ENCODE results near the gene MYLK3. TPM values are rescaled to one million over a fixed set of nuclear protein-coding genes. Genes with fewer than 3 reads are reported as not detected.
"Not testable (repeated sequence)": the region's sequence is repeated elsewhere in the genome, so short reads cannot be mapped to it uniquely, and the experiment has no call there.

Gene MYLK3
- total and polyA plus RNA-seq, 4 donors, result 0.20 to 0.78 (median 0.58) TPM

DNA sequence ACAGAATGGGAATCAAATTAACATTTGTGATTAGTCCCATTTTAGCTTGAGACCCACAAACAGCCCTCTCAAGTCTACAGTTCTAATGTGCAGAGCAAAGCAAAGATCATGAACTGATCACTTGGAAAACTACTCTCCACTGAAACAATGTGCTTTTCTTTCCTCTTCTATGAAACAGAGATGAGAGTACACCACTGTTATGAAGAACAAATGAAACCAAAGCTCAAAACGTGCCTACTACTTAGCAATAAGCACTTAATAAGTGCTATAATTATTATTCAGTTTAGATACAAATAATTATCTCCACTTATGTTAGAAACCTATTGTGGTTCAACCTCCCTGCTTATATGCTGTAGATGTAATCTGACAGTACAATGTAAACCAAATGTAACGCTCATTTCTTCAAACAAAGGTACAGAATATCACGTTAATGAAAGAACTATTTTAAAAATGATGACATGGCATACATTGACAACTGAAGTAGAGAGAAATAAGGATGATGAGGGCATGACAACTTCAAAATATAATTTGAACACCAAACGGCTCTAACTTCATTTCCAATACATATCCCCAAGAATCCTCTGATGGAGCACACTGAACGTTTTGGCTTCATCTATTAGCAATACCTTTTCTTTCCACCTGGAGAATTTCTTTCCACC, 61.2 kb downstream of the MYLK3 start:
- H3K36me3 ChIP-seq (ENCODE audit: control insufficient read depth in 1 of 2, insufficient read depth in 2 of 2, low read length in 1 of 2), result no peaks in the 10 kb centered on the region
- no peak for DNase-seq
- H3K4me3 ChIP-seq (ENCODE audit: low read length in 2 of 2), result no peak overlapping the region
- H3K27me3 ChIP-seq (ENCODE audit: control insufficient read depth in 1 of 2, insufficient read depth in 2 of 2, low read length in 1 of 2), result no peaks in the 10 kb centered on the region
- no peak for ATAC-seq (ENCODE audit: low FRiP score)
- H3K9me3 ChIP-seq (ENCODE audit: control insufficient read depth, low read length), result no peaks in the 10 kb centered on the region
- H3K27ac ChIP-seq (ENCODE audit: low read depth in 1 of 2, low read length in 2 of 2), result no peak overlapping the region
- intact Hi-C loops (cut with DNase I), result loop anchor here (5.0 to 10.0 kb wide), 3 partner anchors 195 to 285 kb away; partner anchors contain the start of genes GPT2 (in 2 of the 2) and DNAJA2 (in 1 of the 2)
- WGBS, 2 donors, result 54 to 59% methylated on average over 5 of the region's 5 CpGs
- H3K4me1 ChIP-seq (ENCODE audit: control insufficient read depth in 1 of 2, insufficient read depth in 2 of 2, low read length in 2 of 2), result peaks cover 0 to 2% of the 10 kb centered on the region in 2 donors

DNA sequence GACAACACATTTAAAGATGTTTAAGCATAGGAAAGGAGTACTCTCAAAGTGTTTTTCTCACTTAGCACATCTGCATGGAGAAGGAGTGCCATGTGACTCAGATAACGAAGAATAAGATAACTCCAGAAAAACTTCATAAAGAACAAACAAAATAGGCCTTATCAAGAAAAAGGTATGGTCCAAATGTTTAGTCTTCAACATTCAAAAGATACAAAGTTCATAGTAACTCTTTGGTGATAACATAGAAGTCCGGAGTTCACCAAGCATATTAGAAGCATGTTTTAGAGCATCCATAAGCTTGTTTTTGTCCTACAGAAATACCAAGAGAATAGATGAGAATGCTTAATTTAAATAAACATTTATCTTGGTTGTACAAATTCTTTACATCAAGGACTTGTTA, 66.3 kb downstream of the MYLK3 start:
- H3K4me1 ChIP-seq (ENCODE audit: control insufficient read depth in 1 of 2, insufficient read depth in 2 of 2, low read length in 2 of 2); H3K27me3 ChIP-seq (ENCODE audit: control insufficient read depth in 1 of 2, insufficient read depth in 2 of 2, low read length in 1 of 2); ATAC-seq (ENCODE audit: low FRiP score); H3K27ac ChIP-seq (ENCODE audit: low read depth in 1 of 2, low read length in 2 of 2); H3K9me3 ChIP-seq (ENCODE audit: control insufficient read depth, low read length); H3K4me3 ChIP-seq (ENCODE audit: low read length in 2 of 2); H3K36me3 ChIP-seq (ENCODE audit: control insufficient read depth in 1 of 2, insufficient read depth in 2 of 2, low read length in 1 of 2); DNase-seq: not testable (repeated sequence)
- intact Hi-C loops (cut with DNase I), result loop anchor here in 1 of 2 donors (10.0 kb wide), 1 partner anchor 203 kb away; the partner anchor contains the start of gene GPT2
- WGBS, 2 donors, result 73 to 74% methylated on average over 2 of the region's 2 CpGs

DNA sequence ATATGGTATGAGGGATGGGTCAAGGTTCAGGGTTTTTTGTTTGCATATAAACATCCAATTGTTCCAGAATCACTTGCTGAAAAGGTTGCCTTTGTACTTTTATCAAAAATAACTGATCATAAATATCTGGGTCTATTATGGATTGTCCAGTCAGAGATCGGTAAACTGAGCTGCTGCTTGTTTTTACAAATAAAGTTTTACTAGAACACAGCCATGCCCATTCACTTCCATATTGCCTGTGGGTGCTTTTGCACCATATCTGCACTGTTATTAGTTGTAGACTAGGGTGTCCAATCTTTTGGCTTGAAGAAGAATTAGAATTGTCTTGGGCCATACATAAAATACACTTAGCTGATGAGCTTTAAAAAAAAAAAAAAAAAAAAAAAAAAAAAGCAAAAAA, 70.2 kb downstream of the MYLK3 start:
- not testable (repeated sequence) for H3K9me3 ChIP-seq (ENCODE audit: control insufficient read depth, low read length); ATAC-seq (ENCODE audit: low FRiP score); H3K27me3 ChIP-seq (ENCODE audit: control insufficient read depth in 1 of 2, insufficient read depth in 2 of 2, low read length in 1 of 2); H3K36me3 ChIP-seq (ENCODE audit: control insufficient read depth in 1 of 2, insufficient read depth in 2 of 2, low read length in 1 of 2); H3K27ac ChIP-seq (ENCODE audit: low read depth in 1 of 2, low read length in 2 of 2); H3K4me1 ChIP-seq (ENCODE audit: control insufficient read depth in 1 of 2, insufficient read depth in 2 of 2, low read length in 2 of 2); DNase-seq; H3K4me3 ChIP-seq (ENCODE audit: low read length in 2 of 2)
- intact Hi-C loops (cut with DNase I), result loop anchor here in 1 of 2 donors (10.0 kb wide), 1 partner anchor 117 kb away; no protein-coding TSS in a partner anchor
- 95 to 100% methylated on average over 1 of the region's 1 CpG for whole genome bisulfite sequencing, 2 donors

GRCh38 chr16:46673320-46674013, 74.7 kb downstream of the MYLK3 start:
- H3K36me3 ChIP-seq (ENCODE audit: control insufficient read depth in 1 of 2, insufficient read depth in 2 of 2, low read length in 1 of 2), result peaks cover 0 to 5% of the 10 kb centered on the region in 2 donors
- no peak overlapping the region for H3K4me3 ChIP-seq (ENCODE audit: low read length in 2 of 2)
- no peaks in the 10 kb centered on the region for H3K27me3 ChIP-seq (ENCODE audit: control insufficient read depth in 1 of 2, insufficient read depth in 2 of 2, low read length in 1 of 2)
- intact Hi-C loops (cut with DNase I), result loop anchor here in 1 of 2 donors (2.0 to 10.0 kb wide), 2 partner anchors 121 to 235 kb away; no protein-coding TSS in a partner anchor
- H3K4me1 ChIP-seq (ENCODE audit: control insufficient read depth in 1 of 2, insufficient read depth in 2 of 2, low read length in 2 of 2), result no peaks in the 10 kb centered on the region
- ATAC-seq (ENCODE audit: low FRiP score) (no peak), DNase-seq (peak in 1 of 2 donors; percentile 58)
- no peak overlapping the region for H3K27ac ChIP-seq (ENCODE audit: low read depth in 1 of 2, low read length in 2 of 2)
- WGBS, 2 donors, result 59 to 62% methylated on average over 6 of the region's 6 CpGs
- H3K9me3 ChIP-seq (ENCODE audit: control insufficient read depth, low read length), result no peaks in the 10 kb centered on the region

GRCh38 chr16:46662123-46662522, 86.0 kb downstream of the MYLK3 start:
- WGBS, 2 donors, result 66 to 69% methylated on average over 4 of the region's 4 CpGs
- Histone ChIP-seq H3K27me3 (ENCODE audit: control insufficient read depth in 1 of 2, insufficient read depth in 2 of 2, low read length in 1 of 2) (no peaks in the 10 kb centered on the region), H3K9me3 (ENCODE audit: control insufficient read depth, low read length) (no peaks in the 10 kb centered on the region), H3K27ac (ENCODE audit: low read depth in 1 of 2, low read length in 2 of 2) (no peak overlapping the region), H3K4me1 (ENCODE audit: control insufficient read depth in 1 of 2, insufficient read depth in 2 of 2, low read length in 2 of 2) (no peaks in the 10 kb centered on the region), H3K4me3 (ENCODE audit: low read length in 2 of 2) (no peak overlapping the region), H3K36me3 (ENCODE audit: control insufficient read depth in 1 of 2, insufficient read depth in 2 of 2, low read length in 1 of 2) (peaks cover 0 to 13% of the 10 kb centered on the region in 2 donors)
- intact Hi-C loops (cut with DNase I), result no loop called here
- DNase-seq (no peak), ATAC-seq (ENCODE audit: low FRiP score) (no peak)

- Histone ChIP-seq H3K9me3 (ENCODE audit: control insufficient read depth, low read length) (no peaks in the 10 kb centered on the region), H3K27me3 (ENCODE audit: control insufficient read depth in 1 of 2, insufficient read depth in 2 of 2, low read length in 1 of 2) (no peaks in the 10 kb centered on the region), H3K27ac (ENCODE audit: low read depth in 1 of 2, low read length in 2 of 2) (no peak overlapping the region), H3K4me3 (ENCODE audit: low read length in 2 of 2) (no peak overlapping the region), H3K36me3 (ENCODE audit: control insufficient read depth in 1 of 2, insufficient read depth in 2 of 2, low read length in 1 of 2) (peaks cover 0 to 11% of the 10 kb centered on the region in 2 donors), H3K4me1 (ENCODE audit: control insufficient read depth in 1 of 2, insufficient read depth in 2 of 2, low read length in 2 of 2) (no peaks in the 10 kb centered on the region)
- peak in 1 of 2 donors; percentile 76 for DNase-seq
- intact Hi-C loops (cut with DNase I), result no loop called here
- peak; percentile 64 for ATAC-seq (ENCODE audit: low FRiP score)
- WGBS, 2 donors, result 59 to 63% methylated on average over 1 of the region's 1 CpG
Measured at GRCh38 chr16:46658925-46659324, 89.2 kb downstream of the MYLK3 start.

Other genes with a start within 250 kb of the MYLK3 start
- gene SHCBP1, start 127.0 kb downstream of the MYLK3 start, total RNA-seq, result 1 to 10 TPM; 1.6 to 2.0 TPM
- gene SHCBP1, start 127.0 kb downstream of the MYLK3 start, polyA plus RNA-seq, result under 1 TPM in 1 of 2 donors, not detected in 1; 0.97 TPM
- 10 to 100 TPM; 52.8 to 79.5 TPM for gene VPS35, start 59.2 kb downstream of the MYLK3 start, total RNA-seq
- gene VPS35, start 59.2 kb downstream of the MYLK3 start, polyA plus RNA-seq, result 10 to 100 TPM; 27.5 to 28.1 TPM
- gene ORC6, start 58.7 kb downstream of the MYLK3 start, total RNA-seq, result 1 to 10 TPM; 1.6 TPM
- 1 to 10 TPM in 1 of 2 donors, under 1 TPM in 1; 0.31 to 2.3 TPM for gene ORC6, start 58.7 kb downstream of the MYLK3 start, polyA plus RNA-seq
- 1 to 10 TPM; 5.6 to 8.8 TPM for gene C16orf87, start 82.8 kb upstream of the MYLK3 start, total RNA-seq
- gene C16orf87, start 82.8 kb upstream of the MYLK3 start, polyA plus RNA-seq, result 1 to 10 TPM; 5.6 to 8.0 TPM
- gene GPT2, start 136.0 kb upstream of the MYLK3 start, total RNA-seq, result 1 to 10 TPM; 1.8 to 5.1 TPM
- 1 to 10 TPM; 1.3 to 2.3 TPM for gene GPT2, start 136.0 kb upstream of the MYLK3 start, polyA plus RNA-seq
- 10 to 100 TPM; 45.4 to 45.5 TPM for gene DNAJA2, start 225.3 kb upstream of the MYLK3 start, total RNA-seq
- 10 to 100 TPM; 30.2 to 36.8 TPM for gene DNAJA2, start 225.3 kb upstream of the MYLK3 start, polyA plus RNA-seq

Measured in aorta (tissue), 5 donors.